Breast epithelium (tissue), 4 donors: Measurements from ENCODE around the gene CHST15. TPM values are rescaled to one million over a fixed set of nuclear protein-coding genes. Genes with fewer than 3 reads are reported as not detected.

Source experiments
- DNase-seq, 2 donors: peaks; one replicate each; pipeline ENCODE4 v3.0.0-alpha.2; 2019; ENCODE audit warnings: low spot score in 2 of 2
- H3K27ac ChIP-seq, 2 donors: fragments of 200-600 bp; sonication (generic) in 1 of 2; one replicate each; pipeline ENCODE4 v1.5.1; 2016 to 2019; ENCODE audit warnings: mild to moderate bottlenecking in 1 of 2
- H3K27me3 ChIP-seq, 2 donors: fragments of 200-600 bp; sonication (generic) in 1 of 2; one replicate each; pipeline versions ENCODE4 v1.5.1 to v1.6.0; 2017 to 2019; ENCODE audit warnings: control low read depth in 1 of 2, mild to moderate bottlenecking in 1 of 2
- H3K36me3 ChIP-seq: fragments of 200-600 bp; one replicate; pipeline ENCODE4 v1.5.1; 2019
- H3K4me1 ChIP-seq, 2 donors: fragments of 200-600 bp; sonication (generic); one replicate each; pipeline ENCODE4 v1.5.1; 2016 to 2019; ENCODE audit warnings: control low read depth in 1 of 2
- H3K4me3 ChIP-seq, 3 donors: fragments of 200-600 bp; sonication (generic); 1 replicate in 2 of 3; 2 replicates in 1 of 3; pipeline ENCODE4 v1.5.1; 2016 to 2019; ENCODE audit warnings: mild to moderate bottlenecking in 3 of 3, moderate library complexity in 2 of 3
- H3K9me3 ChIP-seq, 2 donors: fragments of 200-600 bp; sonication (generic) in 1 of 2; one replicate each; pipeline ENCODE4 v1.5.1; 2016 to 2019; ENCODE audit warnings: control low read depth in 1 of 2
- POLR2A ChIP-seq: fragments of 450-650 bp; IDR thresholded peaks from one replicate; pipeline ENCODE4 v1.6.1; 2016; ENCODE audit warnings: antibody characterized with exemption, mild to moderate bottlenecking, moderate library complexity
- POLR2AphosphoS5 ChIP-seq, 3 donors: sonication (generic); formaldehyde crosslinking; IDR thresholded peaks; one replicate each; pipeline ENCODE4 v1.6.1; 2017; ENCODE audit warnings: antibody characterized with exemption in 3 of 3
- intact Hi-C: fragments of 100-400 bp; cut with DNase I; formaldehyde crosslinking; loops from one replicate; pipeline ENCODE4 v1.15.1; 2023; ENCODE audit warnings: low total_unique reads
- total RNA-seq, 3 donors: library from RNA; depleted of rRNA; stranded (reverse); fragments of >200 nt; gene quantifications; one replicate each; pipeline ENCODE4 v1.1.0, GENCODE V29; 2016
- TF ChIP-seq, protein P1 (sequence below), 3 donors: fragments of 450-650 bp; IDR thresholded peaks; one replicate each; pipeline ENCODE4 v1.5.1; 2016 to 2017; ENCODE audit warnings: antibody characterized with exemption in 3 of 3, mild to moderate bottlenecking in 3 of 3, moderate library complexity in 3 of 3

Gene CHST15
- total RNA-seq, 3 donors from 2014 or later = 19.0 to 57.8 (median 56.4) TPM

DNA sequence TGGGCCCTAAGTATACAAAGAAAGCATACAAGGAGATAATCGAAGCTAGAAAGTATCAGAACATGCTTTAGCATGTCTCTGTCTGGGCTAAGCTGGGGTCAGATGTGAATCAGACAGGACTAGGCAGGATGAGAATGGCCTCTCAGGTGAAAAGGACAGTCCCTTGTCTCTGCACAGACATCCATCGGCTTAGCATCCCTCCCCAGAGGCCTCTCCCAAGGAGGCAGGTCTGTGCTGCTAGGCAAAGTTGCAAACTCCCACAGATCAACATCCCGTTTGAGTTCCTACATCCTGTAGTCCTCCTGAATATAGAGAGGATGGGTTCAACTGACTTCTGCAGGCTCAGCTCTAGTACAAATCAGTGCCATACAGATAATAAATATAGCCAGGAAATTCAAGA, 24.5 kb downstream of the CHST15 start:
- no peaks in the 10 kb centered on the region for H3K9me3 ChIP-seq
- no peaks in the 10 kb centered on the region for H3K36me3 ChIP-seq
- H3K4me3 ChIP-seq = no peak overlapping the region
- peaks cover 4 to 5% of the 10 kb centered on the region in 2 donors for H3K4me1 ChIP-seq
- DNase-seq = no peak
- no peak overlapping the region for H3K27ac ChIP-seq
- H3K27me3 ChIP-seq = no peaks in the 10 kb centered on the region
- TF ChIP-seq POLR2A (no peak), POLR2AphosphoS5 (IDR thresholded peaks at IDR 0.05) (no peak)
- TF ChIP-seq, protein P1, sequence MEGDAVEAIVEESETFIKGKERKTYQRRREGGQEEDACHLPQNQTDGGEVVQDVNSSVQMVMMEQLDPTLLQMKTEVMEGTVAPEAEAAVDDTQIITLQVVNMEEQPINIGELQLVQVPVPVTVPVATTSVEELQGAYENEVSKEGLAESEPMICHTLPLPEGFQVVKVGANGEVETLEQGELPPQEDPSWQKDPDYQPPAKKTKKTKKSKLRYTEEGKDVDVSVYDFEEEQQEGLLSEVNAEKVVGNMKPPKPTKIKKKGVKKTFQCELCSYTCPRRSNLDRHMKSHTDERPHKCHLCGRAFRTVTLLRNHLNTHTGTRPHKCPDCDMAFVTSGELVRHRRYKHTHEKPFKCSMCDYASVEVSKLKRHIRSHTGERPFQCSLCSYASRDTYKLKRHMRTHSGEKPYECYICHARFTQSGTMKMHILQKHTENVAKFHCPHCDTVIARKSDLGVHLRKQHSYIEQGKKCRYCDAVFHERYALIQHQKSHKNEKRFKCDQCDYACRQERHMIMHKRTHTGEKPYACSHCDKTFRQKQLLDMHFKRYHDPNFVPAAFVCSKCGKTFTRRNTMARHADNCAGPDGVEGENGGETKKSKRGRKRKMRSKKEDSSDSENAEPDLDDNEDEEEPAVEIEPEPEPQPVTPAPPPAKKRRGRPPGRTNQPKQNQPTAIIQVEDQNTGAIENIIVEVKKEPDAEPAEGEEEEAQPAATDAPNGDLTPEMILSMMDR (IDR thresholded peaks at IDR 0.05) = no peak
- intact Hi-C loops = no loop called here

DNA sequence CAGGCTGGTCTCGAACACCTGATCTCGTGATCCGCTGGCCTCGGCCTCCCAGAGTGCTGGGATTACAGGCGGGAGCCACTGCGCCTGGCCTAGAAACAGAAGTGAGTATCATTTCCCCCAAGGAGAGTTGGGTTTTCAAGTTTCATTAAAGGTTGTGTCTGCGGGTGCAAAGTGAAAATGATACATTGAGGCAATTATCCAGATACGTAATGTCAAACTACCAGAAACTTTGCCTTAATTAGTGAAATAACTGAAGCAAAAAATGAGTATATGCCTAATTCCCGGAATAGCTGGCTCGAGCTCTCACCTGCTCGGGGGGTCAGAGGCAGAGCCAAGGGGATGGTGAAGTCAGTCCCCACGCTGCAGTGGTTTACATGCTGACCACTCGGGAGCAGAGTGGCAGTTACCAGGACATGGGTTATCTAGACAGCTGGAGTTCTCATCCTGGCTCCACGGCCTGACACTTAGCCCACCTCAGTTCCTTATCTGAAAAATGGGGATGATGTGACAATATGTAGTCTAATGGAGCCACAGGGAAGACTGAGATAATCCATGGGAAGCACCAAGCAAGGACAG, 25.5 kb downstream of the CHST15 start:
- intact Hi-C loops = no loop called here
- H3K4me1 ChIP-seq = peaks cover 4 to 5% of the 10 kb centered on the region in 2 donors
- H3K27me3 ChIP-seq = no peaks in the 10 kb centered on the region
- DNase-seq = no peak
- H3K4me3 ChIP-seq = no peak overlapping the region
- TF ChIP-seq POLR2A (no peak), POLR2AphosphoS5 (IDR thresholded peaks at IDR 0.05) (no peak)
- TF ChIP-seq, protein P1 (IDR thresholded peaks at IDR 0.05) = no peak
- no peaks in the 10 kb centered on the region for H3K36me3 ChIP-seq
- no peaks in the 10 kb centered on the region for H3K9me3 ChIP-seq
- H3K27ac ChIP-seq = peak overlapping the region; percentile 8 to 10

DNA sequence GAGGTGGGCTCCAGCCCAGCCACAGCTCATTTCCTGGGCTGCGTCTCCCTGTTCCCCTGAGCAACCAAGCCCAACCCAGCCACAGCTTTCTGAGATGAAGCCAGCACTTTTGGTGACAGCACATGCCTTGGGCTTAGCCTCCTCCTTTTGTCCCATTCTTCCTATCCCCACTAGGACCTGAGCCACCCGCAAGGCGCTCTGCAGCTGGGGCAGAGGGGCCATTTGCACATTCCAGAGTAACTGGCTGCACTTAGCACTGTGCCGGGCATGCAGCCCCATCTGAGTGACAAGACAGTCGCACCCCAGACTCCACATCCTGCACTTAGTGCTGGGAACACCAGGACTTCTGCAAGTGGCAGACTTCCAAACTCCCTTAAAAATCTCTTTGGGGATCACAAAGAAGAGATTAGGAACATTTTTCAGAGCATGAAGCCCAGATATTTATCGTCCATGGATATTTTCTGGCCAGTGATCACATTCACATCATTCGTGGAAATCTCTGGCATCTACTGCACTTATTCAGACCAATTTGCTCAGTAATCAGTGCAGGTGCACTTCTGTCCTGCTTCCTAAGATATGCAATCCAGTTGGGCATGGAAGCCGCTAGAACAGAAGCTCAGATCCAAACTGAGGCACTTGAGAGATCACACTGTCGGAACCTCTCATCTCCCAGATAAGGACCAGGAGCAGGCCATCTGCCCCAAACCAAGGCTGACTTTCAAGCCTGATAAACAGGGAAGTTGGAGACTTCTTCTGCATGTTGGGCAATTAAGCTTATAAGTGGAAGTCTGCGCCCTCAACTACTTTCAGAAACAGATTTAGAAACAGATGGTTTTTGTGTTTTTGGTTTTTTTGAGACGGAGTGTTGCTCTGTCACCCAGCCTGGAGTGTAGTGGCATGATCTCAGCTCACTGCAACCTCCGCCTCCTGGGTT, 26.4 kb downstream of the CHST15 start:
- no peak overlapping the region for H3K4me3 ChIP-seq
- peak overlapping the region in 1 of 2 donors; percentile 57 for H3K27ac ChIP-seq
- no peaks in the 10 kb centered on the region for H3K9me3 ChIP-seq
- intact Hi-C loops = no loop called here
- TF ChIP-seq, protein P1 (IDR thresholded peaks at IDR 0.05) = no peak
- TF ChIP-seq POLR2AphosphoS5 (IDR thresholded peaks at IDR 0.05) (no peak), POLR2A (no peak)
- DNase-seq = no peak
- peaks cover 4 to 5% of the 10 kb centered on the region in 2 donors for H3K4me1 ChIP-seq
- no peaks in the 10 kb centered on the region for H3K27me3 ChIP-seq
- H3K36me3 ChIP-seq = no peaks in the 10 kb centered on the region

DNA sequence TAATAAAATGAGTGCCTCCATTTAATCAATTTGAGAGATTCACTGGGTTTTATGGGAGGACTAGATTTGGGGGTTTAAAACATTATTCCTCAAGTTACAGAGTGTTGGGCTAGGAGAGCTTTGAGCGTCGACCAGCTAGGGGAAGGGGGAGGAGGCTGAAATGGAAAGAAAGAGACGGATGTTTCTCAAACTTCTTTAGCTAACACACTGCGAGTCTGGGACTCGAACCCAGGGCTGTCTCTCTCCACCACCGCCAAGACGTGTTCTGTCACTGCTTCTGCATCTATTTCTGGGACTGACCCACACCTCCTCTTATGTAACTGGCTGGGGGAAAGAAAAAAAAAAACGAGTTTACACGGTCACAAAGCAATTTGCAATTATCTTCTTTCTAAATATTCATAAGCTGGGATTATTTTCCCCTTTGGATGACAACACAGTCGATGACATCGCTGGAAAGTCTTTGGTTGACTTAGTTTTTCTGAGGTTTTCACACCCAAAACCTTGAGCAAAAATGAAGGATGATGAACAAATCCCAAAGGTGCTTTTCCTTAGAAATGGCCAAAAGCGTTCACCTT, 27.2 kb downstream of the CHST15 start:
- no peaks in the 10 kb centered on the region for H3K36me3 ChIP-seq
- no peaks in the 10 kb centered on the region for H3K9me3 ChIP-seq
- no peak overlapping the region for H3K4me3 ChIP-seq
- intact Hi-C loops = no loop called here
- peak overlapping the region in 1 of 2 donors; percentile 57 for H3K27ac ChIP-seq
- no peaks in the 10 kb centered on the region for H3K27me3 ChIP-seq
- no peak for DNase-seq
- no peak for TF ChIP-seq POLR2A
- TF ChIP-seq, protein P1 (IDR thresholded peaks at IDR 0.05) = no peak
- no peak for TF ChIP-seq POLR2AphosphoS5 (IDR thresholded peaks at IDR 0.05)
- H3K4me1 ChIP-seq = peaks cover 4 to 5% of the 10 kb centered on the region in 2 donors
